IMR-90 (cell line): ENCODE measurements around the gene DDX10. TPM values are rescaled to one million over a fixed set of nuclear protein-coding genes. Genes with fewer than 3 reads are reported as not detected.

Experiments used
- ATAC-seq: fragments of 200-7000 bp; cut with Tn5 transposase; 2 replicates; pipeline ENCODE4 v1.9.1; 2020; ENCODE audit warnings: low read depth, mild to moderate bottlenecking, moderate library complexity
- BruUV-seq: library from RNA; stranded (reverse); fragments of 400-500 nt; replicated peaks from 2 replicates; lab custom pipeline; 2021; lab: Mats Ljungman, UMichigan
- CTCF ChIA-PET: fragments of 300-600 bp; formaldehyde crosslinking; extraction: SDS; loops from one replicate; lab custom pipeline; 2021; ENCODE audit warnings: antibody characterized with exemption; lab: Yijun Ruan, JAX
- POLR2A ChIA-PET: fragments of 300-600 bp; sonication (Branson Sonifier 250); formaldehyde crosslinking; loops from one replicate; lab custom pipeline; 2022; ENCODE audit warnings: antibody characterized with exemption; ENCODE audit not compliant: unreplicated experiment; lab: Charles Lee
- DNase-seq: peaks from one replicate; pipeline ENCODE4 v3.0.0; 2013
- H2AFZ ChIP-seq: replicated peaks from 2 replicates; pipeline ENCODE3; 2013; ENCODE audit warnings: low read length, mild to moderate bottlenecking; ENCODE audit not compliant: poor library complexity
- H2AK5ac ChIP-seq: 2 replicates; pipeline ENCODE4 v1.6.1; 2013; ENCODE audit warnings: low read depth, low read length, inconsistent platforms
- H2AK9ac ChIP-seq: replicated peaks from 2 replicates; pipeline ENCODE3; 2013; ENCODE audit warnings: mild to moderate bottlenecking, low read depth, low read length, moderate library complexity; ENCODE audit not compliant: poor library complexity
- H2BK120ac ChIP-seq: 2 replicates; pipeline ENCODE4 v1.6.1; 2013; ENCODE audit warnings: low read depth, low read length, inconsistent platforms
- H2BK15ac ChIP-seq: 3 replicates; pipeline ENCODE4 v1.6.1; 2013; ENCODE audit warnings: low read depth, low read length, inconsistent platforms
- H2BK20ac ChIP-seq: 2 replicates; pipeline ENCODE4 v1.6.1; 2013; ENCODE audit warnings: low read depth, mild to moderate bottlenecking, inconsistent platforms, low read length, moderate library complexity
- H2BK5ac ChIP-seq: 2 replicates; pipeline ENCODE4 v1.6.1; 2013; ENCODE audit warnings: mild to moderate bottlenecking, low read depth, low read length, inconsistent platforms; ENCODE audit not compliant: poor library complexity, severe bottlenecking
- H3K14ac ChIP-seq: replicated peaks from 2 replicates; pipeline ENCODE4 v1.6.1; 2013; ENCODE audit warnings: low read depth, low read length, inconsistent platforms
- H3K18ac ChIP-seq: 2 replicates; pipeline ENCODE4 v1.6.1; 2013; ENCODE audit warnings: low read depth, low read length, control low read depth
- H3K23ac ChIP-seq: 2 replicates; pipeline ENCODE4 v1.6.1; 2013; ENCODE audit warnings: low read depth, low read length, inconsistent platforms
- H3K27ac ChIP-seq: 2 replicates; pipeline ENCODE4 v1.5.1; 2013; ENCODE audit warnings: mild to moderate bottlenecking, control low read depth, low read length; ENCODE audit not compliant: insufficient read depth
- H3K27me3 ChIP-seq: 2 replicates; pipeline ENCODE4 v1.6.1; 2013; ENCODE audit warnings: low read length; ENCODE audit not compliant: control insufficient read depth, insufficient read depth
- H3K36me3 ChIP-seq: 2 replicates; pipeline ENCODE4 v1.6.1; 2013; ENCODE audit warnings: low read length, mixed read lengths; ENCODE audit not compliant: control insufficient read depth, insufficient read depth
- H3K4ac ChIP-seq: 2 replicates; pipeline ENCODE4 v1.6.1; 2013; ENCODE audit warnings: low read depth, low read length, inconsistent platforms
- H3K4me1 ChIP-seq: 2 replicates; pipeline ENCODE4 v1.6.1; 2013; ENCODE audit warnings: low read length, mixed read lengths; ENCODE audit not compliant: control insufficient read depth, insufficient read depth
- H3K4me2 ChIP-seq: 2 replicates; pipeline ENCODE4 v1.6.1; 2013; ENCODE audit warnings: low read depth, mild to moderate bottlenecking, control low read depth, low read length, moderate library complexity
- H3K4me3 ChIP-seq: 2 replicates; pipeline ENCODE4 v1.5.1; 2013; ENCODE audit warnings: low read depth, mild to moderate bottlenecking, control low read depth, low read length, moderate library complexity; ENCODE audit not compliant: insufficient read depth
- H3K56ac ChIP-seq: 2 replicates; pipeline ENCODE4 v1.6.1; 2013; ENCODE audit warnings: low read length, inconsistent platforms; ENCODE audit not compliant: insufficient read depth; ENCODE audit errors: extremely low read depth
- H3K79me1 ChIP-seq, 2 experiments: 2 replicates each; pipeline ENCODE4 v1.6.1; 2013; ENCODE audit warnings: low read length in 2 of 2, inconsistent platforms in 1 of 2, low read depth in 1 of 2
- H3K9ac ChIP-seq: 2 replicates; pipeline ENCODE4 v1.6.1; 2013; ENCODE audit warnings: low read depth, low read length, control low read depth
- H3K9me1 ChIP-seq: 2 replicates; pipeline ENCODE4 v1.6.1; 2013; ENCODE audit warnings: low read length, inconsistent platforms; ENCODE audit not compliant: insufficient read depth
- H3K9me3 ChIP-seq: 2 replicates; pipeline ENCODE4 v1.6.1; 2013; ENCODE audit warnings: low read length; ENCODE audit not compliant: control insufficient read depth, insufficient read depth
- H4K20me1 ChIP-seq: 2 replicates; pipeline ENCODE4 v1.6.1; 2013; ENCODE audit warnings: low read length, inconsistent platforms; ENCODE audit not compliant: insufficient read depth
- H4K5ac ChIP-seq: 2 replicates; pipeline ENCODE4 v1.6.1; 2013; ENCODE audit warnings: mild to moderate bottlenecking, low read depth, low read length, control low read depth
- H4K8ac ChIP-seq, 2 experiments: 2 replicates each; pipeline ENCODE4 v1.6.1; 2013; ENCODE audit warnings: low read depth in 2 of 2, low read length in 2 of 2, control low read depth in 1 of 2, inconsistent platforms in 1 of 2
- H4K91ac ChIP-seq: 2 replicates; pipeline ENCODE4 v1.6.1; 2013; ENCODE audit warnings: low read depth, low read length, inconsistent platforms; ENCODE audit not compliant: insufficient read depth
- MAFK ChIP-seq: IDR thresholded peaks from 2 replicates; pipeline ENCODE4 v1.6.1; 2012; ENCODE audit warnings: low read depth, low read length, improper control_type of control experiment
- RAD21 ChIP-seq: IDR thresholded peaks from 2 replicates; pipeline ENCODE4 v1.6.1; 2012; ENCODE audit warnings: low read length, improper control_type of control experiment
- WGBS, 2 experiments: methylation state at CpG; one replicate each; pipeline versions ENCODE4 v1.1.5 to v1.1.7; 2013; ENCODE audit warnings: missing lambda C conversion rate in 2 of 2; ENCODE audit not compliant: insufficient read length in 1 of 2; ENCODE audit errors: extremely low coverage in 2 of 2; 5-methylcytosine and 5-hydroxymethylcytosine counted together
- dilution Hi-C: fragments of 300-500 bp; cut with HindIII; formaldehyde crosslinking; loops from one replicate; pipeline ENCODE4 v1.14.3; 2018; ENCODE audit warnings: low sequenced_read_pairs; ENCODE audit not compliant: unreplicated experiment
- in situ Hi-C: fragments of 300-500 bp; cut with MboI; formaldehyde crosslinking; loops from 3 replicates; pipeline ENCODE4 v1.14.3; 2019; ENCODE audit warnings: low sequenced_read_pairs, inconsistent platforms, mixed read lengths
- intact Hi-C: fragments of 100-400 bp; cut with micrococcal nuclease; formaldehyde crosslinking; loops from 2 replicates; pipeline ENCODE4 v1.10.0; 2022
- polyA plus RNA-seq, 3 experiments: library from polyadenylated mRNA; depleted of rRNA; stranded (reverse); fragments of >200 nt; gene quantifications; 2 replicates each; pipeline ENCODE4 v1.2.3, GENCODE V29; 2012; ENCODE audit warnings: low replicate concordance in 1 of 3
- total RNA-seq: library from RNA; depleted of rRNA; stranded (reverse); fragments of >200 nt; gene quantifications from 2 replicates; pipeline ENCODE4 v1.2.3, GENCODE V29; 2012

The DDX10 gene
- total and polyA plus RNA-seq, 2 of the 4 experiments (the other 2 are of a cell fraction) = 20.0 to 31.9 TPM

DNA sequence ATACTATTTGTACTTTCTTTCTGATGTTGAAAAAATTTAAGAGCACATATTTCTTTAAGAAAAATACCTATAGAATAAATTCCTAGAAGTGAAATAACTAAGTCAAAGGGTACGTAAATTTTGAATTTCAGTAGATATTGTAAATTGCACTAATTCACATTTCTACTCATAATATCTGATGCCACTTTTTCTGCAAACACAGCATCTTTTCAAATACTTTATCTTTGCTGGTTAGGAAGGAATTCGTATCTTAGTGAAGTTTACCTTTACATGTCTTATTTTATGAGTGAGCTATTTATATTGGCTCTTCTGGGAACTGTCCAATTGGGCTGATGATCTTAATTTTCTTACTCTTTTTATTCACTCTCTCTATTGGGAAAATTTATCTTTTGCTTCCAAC, 148.2 kb downstream of the DDX10 start:
- no CpG with 5 or more reads among the region's 2 CpGs for WGBS, 2 experiments
- Histone ChIP-seq H3K36me3 (no peaks in the 10 kb centered on the region), H3K4me1 (no peaks in the 10 kb centered on the region), H2BK15ac (no peak overlapping the region), H2BK20ac (no peak overlapping the region), H3K56ac (no peak overlapping the region), H2BK5ac (no peak overlapping the region), H3K4me2 (no peak overlapping the region), H4K5ac (no peak overlapping the region), H3K79me1 (peaks cover 6 to 9% of the 10 kb centered on the region in 2 experiments; a peak in 1 of 4 replicates), H3K27me3 (no peaks in the 10 kb centered on the region), H2AK9ac (no peak overlapping the region), H3K9me1 (no peaks in the 10 kb centered on the region), H3K9me3 (no peaks in the 10 kb centered on the region), H4K8ac (no peak overlapping the region), H4K20me1 (no peaks in the 10 kb centered on the region), H3K4ac (no peak overlapping the region), H3K23ac (no peak overlapping the region), H3K4me3 (no peak overlapping the region), H3K27ac (no peak overlapping the region), H4K91ac (no peak overlapping the region), H3K14ac (no peak overlapping the region), H3K9ac (no peak overlapping the region), H2BK120ac (no peak overlapping the region), H2AK5ac (no peak overlapping the region), H2AFZ (no peak overlapping the region), H3K18ac (no peak overlapping the region)
- dilution Hi-C loops (no loop called here), in situ Hi-C loops (no loop called here), intact Hi-C loops (no loop called here)
- ChIA-PET CTCF (no interaction called here), POLR2A (no interaction called here)
- ATAC-seq = no peak
- TF ChIP-seq RAD21 (no peak), MAFK (0 out of 2 replicates have a peak, but pooled peaks have one; percentile 36)
- no peak for DNase-seq
- BruUV-seq = no TSS peak
